Uterus (tissue), 4 donors: ENCODE results near the gene FKRP. TPM values are rescaled to one million over a fixed set of nuclear protein-coding genes. Genes with fewer than 3 reads are reported as not detected.

Experiments used
- DNase-seq, 2 donors: peaks; one replicate each; pipeline ENCODE4 v3.0.0-alpha.2; 2019 to 2020
- H3K27ac ChIP-seq, 2 donors: fragments of 200-600 bp; sonication (generic); 1 replicate in 1 of 2; 2 replicates in 1 of 2; pipeline ENCODE4 v1.5.1; 2016 to 2018
- H3K27me3 ChIP-seq, 2 donors: fragments of 200-600 bp; sonication (generic); one replicate each; pipeline ENCODE4 v1.5.1; 2018 to 2019; ENCODE audit warnings: control low read depth in 1 of 2
- H3K36me3 ChIP-seq, 2 donors: fragments of 200-600 bp; sonication (generic); one replicate each; pipeline ENCODE4 v1.5.1; 2019; ENCODE audit warnings: control low read depth in 1 of 2
- H3K4me1 ChIP-seq, 2 donors: fragments of 200-600 bp; sonication (generic); one replicate each; pipeline ENCODE4 v1.5.1; 2018 to 2019; ENCODE audit warnings: control low read depth in 1 of 2
- H3K4me3 ChIP-seq, 2 donors: fragments of 200-600 bp; sonication (generic); 1 replicate in 1 of 2; 2 replicates in 1 of 2; pipeline ENCODE4 v1.5.1; 2018 to 2019; ENCODE audit warnings: mild to moderate bottlenecking in 1 of 2
- H3K9me3 ChIP-seq, 2 donors: fragments of 200-600 bp; sonication (generic); one replicate each; pipeline ENCODE4 v1.5.1; 2019; ENCODE audit warnings: control low read depth in 1 of 2
- CTCF ChIP-seq, 4 experiments: fragments of 200-600 bp in 2 of 4; fragments of 450-650 bp in 2 of 4; sonication (generic) in 2 of 4; IDR thresholded peaks; one replicate each; pipeline ENCODE4 v1.5.1; 2016 to 2019; ENCODE audit warnings: antibody characterized with exemption in 4 of 4, mild to moderate bottlenecking in 2 of 4, moderate library complexity in 1 of 4
- POLR2A ChIP-seq, 2 donors: fragments of 450-650 bp; IDR thresholded peaks; one replicate each; pipeline ENCODE4 v1.6.1; 2016; ENCODE audit warnings: antibody characterized with exemption in 2 of 2, mild to moderate bottlenecking in 1 of 2, moderate library complexity in 1 of 2
- intact Hi-C: fragments of 100-400 bp; cut with DNase I; formaldehyde crosslinking; loops from one replicate; pipeline ENCODE4 v1.15.1; 2023; ENCODE audit warnings: low total_unique reads
- total RNA-seq, 4 donors: library from RNA; depleted of rRNA in 3 of 4; stranded (reverse); fragments of >200 nt in 3 of 4; gene quantifications; one replicate each; pipeline versions ENCODE4 v1.1.0 to v1.2.4, GENCODE V29; 2014 to 2023
- donor health status: DM: yes; HTN: yes; CAD: no.

FKRP gene
- total RNA-seq, 4 donors from 2014 or later, result 7.4 to 154 (median 22.1) TPM

DNA sequence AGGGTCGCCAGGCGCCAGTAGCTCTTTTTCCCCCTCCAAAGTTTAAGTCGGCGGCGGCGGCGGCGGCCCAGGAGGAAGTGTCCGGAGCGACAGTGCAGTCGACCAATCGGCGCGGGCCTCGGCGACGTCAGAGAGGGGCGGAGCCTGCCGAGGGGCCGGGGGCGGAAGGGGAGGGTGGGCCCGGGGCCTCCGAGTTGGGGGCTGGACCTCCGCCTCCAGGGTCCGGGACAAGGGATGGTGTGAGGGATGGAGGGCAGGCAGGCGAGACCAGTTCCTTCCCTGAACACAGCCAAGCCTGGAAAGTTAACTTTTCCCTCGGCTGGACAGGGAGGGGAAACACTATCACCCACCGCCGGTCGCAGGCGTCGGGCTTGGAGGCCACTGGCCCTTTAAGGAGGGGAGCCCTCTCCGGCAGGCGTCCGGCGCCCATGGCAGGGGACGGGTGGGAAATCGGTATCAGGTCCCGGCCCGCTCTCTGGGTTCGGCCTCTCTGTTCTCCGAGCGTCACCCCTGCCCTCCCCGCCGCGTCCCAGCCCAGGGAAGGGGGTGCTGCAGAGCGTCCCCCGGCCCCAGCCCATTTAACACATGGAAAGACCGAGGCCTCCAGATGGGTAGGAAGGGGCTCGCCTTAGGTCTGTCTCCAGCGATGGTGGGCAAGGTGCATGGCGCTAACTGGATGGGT, 28.7 kb upstream of the FKRP start, which contains the start of gene PRKD2:
PRKD2 (minus strand) TSS at position 81 of the 682 bp plus-strand sequence. CDS start 744 bp downstream, outside the sequence.
- TF ChIP-seq POLR2A (IDR thresholded peaks at IDR 0.05) (peak; percentile 62 to 64), CTCF (IDR thresholded peaks at IDR 0.05) (no peak)

GRCh38 chr19:46717716-46718143, 28.1 kb upstream of the FKRP start:
- H3K27me3 ChIP-seq, result no peaks in the 10 kb centered on the region
- peak overlapping the region; percentile 90 to 92 for H3K27ac ChIP-seq
- no peaks in the 10 kb centered on the region for H3K9me3 ChIP-seq
- intact Hi-C loops, result no loop called here
- no peaks in the 10 kb centered on the region for H3K36me3 ChIP-seq
- peak overlapping the region; percentile 68 to 91 for H3K4me3 ChIP-seq
- no peak for DNase-seq
- TF ChIP-seq POLR2A (IDR thresholded peaks at IDR 0.05), result no peak
- TF ChIP-seq CTCF (IDR thresholded peaks at IDR 0.05), result no peak
- H3K4me1 ChIP-seq, result peaks cover 8 to 9% of the 10 kb centered on the region in 2 donors

More for the DNA sequence above, 28.7 kb upstream of the FKRP start, which contains the start of gene PRKD2:
- Histone ChIP-seq H3K4me3 (peak within 1 kb of the TSS; percentile 68 to 91), H3K4me1 (peaks cover 8 to 9% of the 10 kb centered on the region in 2 donors), H3K36me3 (no peaks in the 10 kb centered on the region), H3K27ac (peak within 1 kb of the TSS; percentile 90 to 92), H3K9me3 (no peaks in the 10 kb centered on the region), H3K27me3 (no peaks in the 10 kb centered on the region)
- DNase-seq, result peak; percentile 91 to 93
- intact Hi-C loops, result no loop called here

DNA sequence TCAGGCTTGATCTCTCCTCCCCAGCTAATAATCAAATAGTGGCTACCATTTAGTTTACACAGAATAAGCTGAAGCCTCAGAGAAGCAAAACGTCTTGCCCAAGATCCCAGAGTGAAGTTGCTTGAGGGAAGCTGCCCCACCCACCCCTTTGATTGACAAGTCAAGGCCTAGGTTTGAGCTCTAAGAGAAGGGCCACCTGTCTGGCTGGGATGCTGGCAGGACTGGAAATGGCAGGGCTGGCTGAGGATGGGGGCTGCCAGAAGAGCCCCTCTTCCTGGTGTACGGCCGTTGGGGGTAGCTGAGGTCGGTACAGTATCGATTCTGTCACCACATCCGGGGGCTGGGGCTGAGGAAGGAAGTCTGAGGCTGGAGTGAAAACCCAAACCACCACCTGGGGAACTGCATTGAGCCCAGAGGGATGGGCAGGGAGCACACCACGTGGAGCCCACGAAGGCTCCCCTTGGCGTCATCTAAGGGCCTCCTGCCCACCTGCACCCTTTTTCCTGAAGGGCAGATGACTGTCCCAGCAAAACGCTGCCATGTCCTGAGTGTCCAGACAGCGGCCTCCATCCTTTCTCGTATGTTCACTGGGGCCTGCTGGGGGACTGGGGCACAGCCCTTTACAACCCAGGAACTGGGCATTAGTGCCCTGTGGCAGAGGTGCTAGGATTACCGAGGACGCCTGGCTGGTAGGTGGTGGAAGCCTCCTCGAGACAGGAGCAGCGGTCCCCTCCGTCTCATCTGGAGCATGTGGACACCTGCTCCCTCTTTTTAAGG, 27.5 kb upstream of the FKRP start:
- no peaks in the 10 kb centered on the region for H3K36me3 ChIP-seq

GRCh38 chr19:46718934-46719622, 26.8 kb upstream of the FKRP start:
- peaks cover 8 to 9% of the 10 kb centered on the region in 2 donors for H3K4me1 ChIP-seq
- no peaks in the 10 kb centered on the region for H3K9me3 ChIP-seq
- DNase-seq, result no peak
- no peaks in the 10 kb centered on the region for H3K36me3 ChIP-seq
- H3K4me3 ChIP-seq, result no peak overlapping the region
- H3K27me3 ChIP-seq, result no peaks in the 10 kb centered on the region
- no peak for TF ChIP-seq POLR2A (IDR thresholded peaks at IDR 0.05)
- no peak for TF ChIP-seq CTCF (IDR thresholded peaks at IDR 0.05)
- no peak overlapping the region for H3K27ac ChIP-seq
- intact Hi-C loops, result no loop called here

More for the DNA sequence above, 27.5 kb upstream of the FKRP start:
- no peak for DNase-seq
- intact Hi-C loops, result no loop called here
- Histone ChIP-seq H3K4me3 (no peak overlapping the region), H3K27me3 (no peaks in the 10 kb centered on the region), H3K27ac (peak overlapping the region; percentile 90 to 92), H3K9me3 (no peaks in the 10 kb centered on the region), H3K4me1 (peaks cover 8 to 9% of the 10 kb centered on the region in 2 donors)
- TF ChIP-seq POLR2A (IDR thresholded peaks at IDR 0.05) (no peak), CTCF (IDR thresholded peaks at IDR 0.05) (no peak)
